ENCODE results near the gene ADRA2C. TPM values are rescaled to one million over a fixed set of nuclear protein-coding genes. Genes with fewer than 3 reads are reported as not detected.

The ADRA2C gene
- total and polyA plus RNA-seq, 11 donors = 3.4 to 7.7 (median 5.0) TPM

DNA sequence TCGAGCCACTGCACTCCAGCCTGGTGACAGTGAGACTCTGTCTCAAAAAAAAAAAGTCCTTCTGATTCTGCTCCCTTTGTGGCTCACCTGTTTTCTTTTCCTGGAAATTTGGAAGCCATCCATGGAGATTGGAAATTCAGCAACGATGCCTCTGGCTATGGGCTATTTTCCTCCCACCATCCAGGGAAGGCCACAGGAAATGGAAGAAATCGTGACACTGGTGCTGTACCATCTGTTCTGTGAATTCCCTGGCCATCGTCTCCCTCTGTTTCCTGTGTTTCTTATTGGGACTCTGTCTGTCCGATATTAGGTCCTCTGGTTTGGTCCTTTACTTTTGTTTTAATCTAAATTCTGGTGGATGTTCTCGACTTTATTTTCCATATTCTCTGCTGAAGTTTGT is 29.4 kb upstream of the ADRA2C start:
- ATAC-seq = no peak

DNA sequence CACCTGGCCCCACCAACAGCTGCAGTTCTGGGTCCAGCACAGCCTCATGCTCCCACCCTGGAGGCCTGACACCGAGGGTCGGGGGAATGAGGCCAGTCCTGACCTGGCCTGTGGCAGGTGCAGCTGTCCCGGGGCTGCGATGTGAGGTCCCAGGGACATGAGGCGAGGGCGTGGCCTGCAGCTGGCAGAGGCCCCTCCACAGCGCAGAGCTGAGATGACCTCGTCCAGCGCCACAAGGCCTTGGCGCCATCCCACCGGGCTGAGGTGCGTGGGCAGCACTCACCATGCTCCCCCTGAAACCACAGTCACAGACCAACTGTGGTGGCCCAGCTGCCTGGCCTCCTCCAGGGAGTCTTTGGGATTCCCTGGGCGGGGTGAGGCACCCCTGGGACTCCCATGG is 26.6 kb upstream of the ADRA2C start:
- DNase-seq = no peak
- Histone ChIP-seq H3K4me1 (no peaks in the 10 kb centered on the region), H3K36me3 (no peaks in the 10 kb centered on the region), H3K27me3 (peaks cover 14 to 60% (median 25%) of the 10 kb centered on the region in 9 donors), H3K27ac (no peak overlapping the region), H3K9me3 (peaks cover 0 to 21% (median 0%) of the 10 kb centered on the region in 12 donors), H3K4me3 (no peak overlapping the region)
- TF ChIP-seq POLR2A (IDR thresholded peaks at IDR 0.05) = no peak
- TF ChIP-seq, protein P1, sequence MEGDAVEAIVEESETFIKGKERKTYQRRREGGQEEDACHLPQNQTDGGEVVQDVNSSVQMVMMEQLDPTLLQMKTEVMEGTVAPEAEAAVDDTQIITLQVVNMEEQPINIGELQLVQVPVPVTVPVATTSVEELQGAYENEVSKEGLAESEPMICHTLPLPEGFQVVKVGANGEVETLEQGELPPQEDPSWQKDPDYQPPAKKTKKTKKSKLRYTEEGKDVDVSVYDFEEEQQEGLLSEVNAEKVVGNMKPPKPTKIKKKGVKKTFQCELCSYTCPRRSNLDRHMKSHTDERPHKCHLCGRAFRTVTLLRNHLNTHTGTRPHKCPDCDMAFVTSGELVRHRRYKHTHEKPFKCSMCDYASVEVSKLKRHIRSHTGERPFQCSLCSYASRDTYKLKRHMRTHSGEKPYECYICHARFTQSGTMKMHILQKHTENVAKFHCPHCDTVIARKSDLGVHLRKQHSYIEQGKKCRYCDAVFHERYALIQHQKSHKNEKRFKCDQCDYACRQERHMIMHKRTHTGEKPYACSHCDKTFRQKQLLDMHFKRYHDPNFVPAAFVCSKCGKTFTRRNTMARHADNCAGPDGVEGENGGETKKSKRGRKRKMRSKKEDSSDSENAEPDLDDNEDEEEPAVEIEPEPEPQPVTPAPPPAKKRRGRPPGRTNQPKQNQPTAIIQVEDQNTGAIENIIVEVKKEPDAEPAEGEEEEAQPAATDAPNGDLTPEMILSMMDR (IDR thresholded peaks at IDR 0.05) = no peak
- intact Hi-C loops (cut with DNase I) = no loop called here
- ATAC-seq = no peak
- WGBS, 4 donors = 81 to 90% (median 88%) methylated on average over 9 to 13 of the region's 13 CpGs

More for the DNA sequence above, 29.4 kb upstream of the ADRA2C start:
- Histone ChIP-seq H3K36me3 (no peaks in the 10 kb centered on the region), H3K27me3 (peaks cover 0 to 43% (median 3%) of the 10 kb centered on the region in 9 donors), H3K27ac (no peak overlapping the region), H3K4me1 (no peaks in the 10 kb centered on the region), H3K9me3 (peaks cover 0 to 11% (median 0%) of the 10 kb centered on the region in 12 donors), H3K4me3 (no peak overlapping the region)
- WGBS, 4 donors = 47 to 61% (median 53%) methylated on average over 6 of the region's 6 CpGs
- DNase-seq = no peak
- intact Hi-C loops (cut with DNase I) = no loop called here
- TF ChIP-seq, protein P1 (IDR thresholded peaks at IDR 0.05) = no peak
- TF ChIP-seq POLR2A (IDR thresholded peaks at IDR 0.05) = no peak

DNA sequence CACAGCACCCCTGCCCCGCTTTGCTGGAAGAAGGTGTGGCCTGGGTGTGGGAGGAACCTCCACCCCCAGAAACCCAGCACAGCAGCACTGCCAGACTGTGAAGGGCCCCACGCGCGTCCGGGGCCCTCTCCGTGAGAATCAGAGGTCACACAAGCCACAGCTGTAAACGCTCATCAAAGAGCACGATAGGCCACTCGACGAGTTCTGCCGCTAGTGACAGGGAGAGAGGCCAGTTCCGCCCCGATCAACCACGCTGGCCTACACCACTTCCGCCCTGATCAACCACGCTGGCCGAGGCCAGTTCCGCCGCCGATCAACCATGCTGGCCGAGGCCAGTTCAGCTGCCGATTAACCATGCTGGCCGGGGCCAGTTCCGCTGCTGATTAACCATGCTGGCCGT is 25.9 kb upstream of the ADRA2C start:
- Histone ChIP-seq H3K4me3 (no peak overlapping the region), H3K27me3 (peaks cover 14 to 65% (median 30%) of the 10 kb centered on the region in 9 donors), H3K36me3 (no peaks in the 10 kb centered on the region), H3K9me3 (peaks cover 0 to 21% (median 0%) of the 10 kb centered on the region in 12 donors), H3K4me1 (no peaks in the 10 kb centered on the region), H3K27ac (no peak overlapping the region)
- ATAC-seq = no peak
- DNase-seq = no peak
- TF ChIP-seq, protein P1 (IDR thresholded peaks at IDR 0.05) = no peak
- no peak for TF ChIP-seq POLR2A (IDR thresholded peaks at IDR 0.05)
- WGBS, 4 donors = 76 to 90% (median 77%) methylated on average over 15 to 25 of the region's 25 CpGs
- intact Hi-C loops (cut with DNase I) = loop anchor here in 1 of 10 donors (10.0 kb wide), 1 partner anchor 135 kb away; no protein-coding TSS in a partner anchor

DNA sequence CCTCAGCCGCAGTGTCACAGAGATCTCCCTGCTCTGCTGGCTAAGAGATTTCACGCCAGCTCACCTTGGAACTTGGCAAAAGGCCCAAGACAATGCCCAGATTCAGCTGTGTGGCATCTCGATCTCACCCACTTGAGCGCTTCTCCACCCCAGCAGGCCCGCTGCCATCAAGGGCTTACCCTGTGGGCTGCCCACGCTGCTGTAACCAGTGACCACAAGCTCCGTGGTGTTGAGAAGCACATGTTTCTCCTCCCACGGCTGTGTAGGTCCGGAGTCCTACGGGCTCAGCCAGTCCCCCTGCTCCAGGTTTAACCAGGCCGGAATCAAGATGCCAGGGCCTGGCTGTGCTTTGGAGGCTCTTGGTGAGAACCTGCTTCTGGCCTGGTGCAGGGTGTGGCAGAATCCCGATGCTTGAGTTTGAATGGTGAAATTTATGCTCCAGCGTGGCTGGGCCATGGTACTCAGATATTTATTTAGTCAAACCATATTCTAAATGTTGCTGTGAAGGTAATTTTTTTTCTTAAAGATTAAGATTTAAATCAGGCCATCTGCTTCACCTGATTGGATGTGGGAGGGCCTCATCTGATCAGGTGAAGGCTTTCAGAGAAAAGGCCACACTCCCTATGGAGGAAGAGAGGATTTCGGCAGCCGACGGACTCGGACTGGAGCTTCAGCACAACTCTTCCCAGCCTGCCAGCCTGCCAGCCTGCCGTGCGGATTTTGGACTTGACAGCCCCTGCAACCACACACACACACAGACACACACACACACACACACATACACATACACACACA is 24.8 kb upstream of the ADRA2C start:
- Histone ChIP-seq H3K27me3 (peaks cover 14 to 70% (median 39%) of the 10 kb centered on the region in 9 donors), H3K4me1 (no peaks in the 10 kb centered on the region), H3K9me3 (peaks cover 0 to 13% (median 0%) of the 10 kb centered on the region in 12 donors), H3K27ac (no peak overlapping the region), H3K4me3 (no peak overlapping the region), H3K36me3 (no peaks in the 10 kb centered on the region)
- intact Hi-C loops (cut with DNase I) = loop anchor here in 1 of 10 donors (10.0 kb wide), 1 partner anchor 133 kb away; no protein-coding TSS in a partner anchor
- DNase-seq = no peak
- ATAC-seq = no peak
- TF ChIP-seq, protein P1 (IDR thresholded peaks at IDR 0.05) = no peak
- no peak for TF ChIP-seq POLR2A (IDR thresholded peaks at IDR 0.05)
- WGBS, 4 donors = 87 to 95% (median 90%) methylated on average over 18 to 19 of the region's 19 CpGs
